ENCODE data around the gene MIEF1.

MIEF1 gene

GRCh38 chr22:39528681-39529486 lies 26.8 kb downstream of the MIEF1 start:
- DNase-seq (ENCODE audit: low spot score), result peak; percentile 93

GRCh38 chr22:39529487-39529851 lies 27.4 kb downstream of the MIEF1 start:
- no peak for DNase-seq (ENCODE audit: low spot score)

- DNase-seq (ENCODE audit: low spot score), result no peak
Observed at GRCh38 chr22:39530116-39530515, 28.0 kb downstream of the MIEF1 start.

- peak; percentile 59 for DNase-seq (ENCODE audit: low spot score)
Observed at GRCh38 chr22:39530692-39531331, 28.7 kb downstream of the MIEF1 start.

GRCh38 chr22:39532215-39533073 lies 30.4 kb downstream of the MIEF1 start, which contains the start of gene RPS19BP1:
TSS of gene RPS19BP1 (minus strand) at chr22:39532748. CDS start at chr22:39532738, 10 bp downstream.
- DNase-seq (ENCODE audit: low spot score), result peak; percentile 100

- DNase-seq (ENCODE audit: low spot score), result no peak
Observed at GRCh38 chr22:39534092-39534506, 32.0 kb downstream of the MIEF1 start.

GRCh38 chr22:39534591-39535356 lies 32.7 kb downstream of the MIEF1 start:
- DNase-seq (ENCODE audit: low spot score), result peak; percentile 82

GRCh38 chr22:39535357-39535725 lies 33.3 kb downstream of the MIEF1 start:
- no peak for DNase-seq (ENCODE audit: low spot score)

- DNase-seq (ENCODE audit: low spot score), result no peak
Observed at GRCh38 chr22:39535831-39536449, 33.9 kb downstream of the MIEF1 start.

GRCh38 chr22:39536711-39537110 lies 34.6 kb downstream of the MIEF1 start:
- no peak for DNase-seq (ENCODE audit: low spot score)

- no peak for DNase-seq (ENCODE audit: low spot score)
Observed at GRCh38 chr22:39537975-39538374, 35.9 kb downstream of the MIEF1 start.

GRCh38 chr22:39543095-39543494 lies 41.0 kb downstream of the MIEF1 start:
- DNase-seq (ENCODE audit: low spot score), result no peak

- no peak for DNase-seq (ENCODE audit: low spot score)
Observed at GRCh38 chr22:39545386-39546365, 43.6 kb downstream of the MIEF1 start.

GRCh38 chr22:39546889-39547586 lies 44.9 kb downstream of the MIEF1 start:
- DNase-seq (ENCODE audit: low spot score), result no peak

- DNase-seq (ENCODE audit: low spot score), result no peak
Observed at GRCh38 chr22:39547587-39547947, 45.5 kb downstream of the MIEF1 start.

- no peak for DNase-seq (ENCODE audit: low spot score)
Observed at GRCh38 chr22:39553429-39553828, 51.3 kb downstream of the MIEF1 start.

GRCh38 chr22:39554151-39554550 lies 52.1 kb downstream of the MIEF1 start:
- no peak for DNase-seq (ENCODE audit: low spot score)

GRCh38 chr22:39556970-39557841 lies 55.1 kb downstream of the MIEF1 start:
- DNase-seq (ENCODE audit: low spot score), result no peak
